ENCODE results near the gene TM4SF20.

DNA sequence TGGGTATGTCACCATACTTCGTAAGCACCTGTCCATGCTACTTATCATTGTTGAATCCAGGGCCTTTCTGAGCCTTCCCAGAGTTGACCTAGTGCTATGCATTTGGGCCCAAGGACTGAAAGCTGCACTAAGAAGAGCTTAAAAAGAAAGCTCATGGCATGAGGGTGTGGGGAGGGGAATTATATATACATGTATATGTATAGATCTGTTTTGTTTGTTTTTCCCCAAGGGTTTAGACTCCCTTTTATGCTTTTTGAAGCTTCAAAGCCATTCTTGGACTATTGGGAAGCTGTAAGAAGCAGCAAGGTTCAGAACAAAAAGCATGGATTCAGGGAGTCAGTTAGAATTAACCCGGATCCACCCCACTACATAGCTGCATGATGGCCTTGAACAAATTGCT, 30.8 kb downstream of the TM4SF20 start:
- TF ChIP-seq CTCF (IDR thresholded peaks at IDR 0.05; ENCODE audit: low read length) (no peak), EZH2 (IDR thresholded peaks at IDR 0.05; ENCODE audit: borderline replicate concordance, low read length) (no peak)
